Skin epidermis (tissue), 12 donors: ENCODE data around the gene TFG.

Experiments
- H3K27ac ChIP-seq, 21 experiments: fragments of 200-600 bp; sonication (generic) in 11 of 21; one replicate each; pipeline ENCODE4 v1.5.0; 2020; ENCODE audit warnings: mild to moderate bottlenecking in 3 of 21, inconsistent platforms in 2 of 21, moderate library complexity in 2 of 21
- H3K4me3 ChIP-seq, 7 experiments: fragments of 200-600 bp; sonication (generic) in 2 of 7; one replicate each; pipeline ENCODE4 v1.5.0; 2020; ENCODE audit warnings: inconsistent platforms in 2 of 7, mild to moderate bottlenecking in 2 of 7, moderate library complexity in 1 of 7

TFG gene

GRCh38 chr3:100781301-100781700 is 72.0 kb downstream of the TFG start:
- Histone ChIP-seq H3K4me3 (no peak overlapping the region), H3K27ac (no peak overlapping the region)

GRCh38 chr3:100782348-100782747 is 73.1 kb downstream of the TFG start:
- no peak overlapping the region for H3K27ac ChIP-seq
- H3K4me3 ChIP-seq = no peak overlapping the region

- Histone ChIP-seq H3K4me3 (no peak overlapping the region), H3K27ac (peak overlapping the region in 1 of 21 experiments; percentile 1)
Measured at GRCh38 chr3:100782906-100783305, 73.6 kb downstream of the TFG start.

- Histone ChIP-seq H3K4me3 (no peak overlapping the region), H3K27ac (no peak overlapping the region)
Measured at GRCh38 chr3:100783619-100784018, 74.3 kb downstream of the TFG start.

- no peak overlapping the region for H3K27ac ChIP-seq
- no peak overlapping the region for H3K4me3 ChIP-seq
Measured at GRCh38 chr3:100789579-100789978, 80.3 kb downstream of the TFG start.

GRCh38 chr3:100796556-100796955 is 87.3 kb downstream of the TFG start:
- Histone ChIP-seq H3K4me3 (no peak overlapping the region), H3K27ac (no peak overlapping the region)

- H3K4me3 ChIP-seq = no peak overlapping the region
- H3K27ac ChIP-seq = no peak overlapping the region
Measured at GRCh38 chr3:100798012-100798411, 88.7 kb downstream of the TFG start.
